Chondrocyte (in vitro differentiated cells): ENCODE measurements around the gene FAM120AOS. TPM values are rescaled to one million over a fixed set of nuclear protein-coding genes. Genes with fewer than 3 reads are reported as not detected.

Experiments
- DNase-seq: peaks from one replicate; pipeline ENCODE4 v3.0.0; 2021; ENCODE audit warnings: mixed read lengths, low spot score
- H3K27ac Mint-ChIP-seq: one replicate; pipeline ENCODE4 v1.8.0; 2021; ENCODE audit warnings: mild to moderate bottlenecking, moderate library complexity, mixed read lengths; ENCODE audit not compliant: unreplicated experiment
- H3K27me3 Mint-ChIP-seq: 2 replicates; pipeline ENCODE4 v1.8.0; 2021; ENCODE audit warnings: low read depth, mixed read lengths
- H3K36me3 Mint-ChIP-seq: 2 replicates; pipeline ENCODE4 v1.8.0; 2021; ENCODE audit warnings: low read depth, mixed read lengths
- H3K4me1 Mint-ChIP-seq: 2 replicates; pipeline ENCODE4 v1.8.0; 2021; ENCODE audit warnings: low read depth, mild to moderate bottlenecking, mixed read lengths
- H3K4me3 Mint-ChIP-seq: one replicate; pipeline ENCODE4 v1.8.0; 2021; ENCODE audit warnings: mild to moderate bottlenecking, moderate library complexity, mixed read lengths; ENCODE audit not compliant: unreplicated experiment
- H3K9me3 Mint-ChIP-seq: 2 replicates; pipeline ENCODE4 v1.8.0; 2021; ENCODE audit warnings: low read depth, mixed read lengths
- CTCF ChIP-seq: fragments of 200-600 bp; sonication (generic); IDR thresholded peaks from 2 replicates; pipeline ENCODE4 v1.5.0; 2021; ENCODE audit warnings: antibody characterized with exemption, mild to moderate bottlenecking, moderate library complexity
- total RNA-seq: library from RNA; stranded (reverse); gene quantifications from 3 replicates; pipeline ENCODE4 v1.2.1, GENCODE V29; 2021

The FAM120AOS gene
- total RNA-seq, 1 donor from 2014 or later, result 41.4 TPM

GRCh38 chr9:93436218-93436617, 17.2 kb downstream of the FAM120AOS start:
- Mint-ChIP-seq H3K9me3 (no peaks in the 10 kb centered on the region), H3K27ac (no peak overlapping the region), H3K36me3 (no peaks in the 10 kb centered on the region), H3K27me3 (no peaks in the 10 kb centered on the region), H3K4me1 (peaks cover 3% of the 10 kb centered on the region), H3K4me3 (no peak overlapping the region)
- no peak for DNase-seq
- TF ChIP-seq CTCF, result no peak

- TF ChIP-seq CTCF, result no peak
- Mint-ChIP-seq H3K27me3 (no peaks in the 10 kb centered on the region), H3K9me3 (no peaks in the 10 kb centered on the region), H3K36me3 (no peaks in the 10 kb centered on the region), H3K27ac (no peak overlapping the region), H3K4me3 (no peak overlapping the region), H3K4me1 (peaks cover 3% of the 10 kb centered on the region)
- DNase-seq, result no peak
Observed at GRCh38 chr9:93435386-93435785, 18.0 kb downstream of the FAM120AOS start.

GRCh38 chr9:93434056-93434455, 19.3 kb downstream of the FAM120AOS start:
- Mint-ChIP-seq H3K4me3 (no peak overlapping the region), H3K4me1 (peaks cover 3% of the 10 kb centered on the region), H3K36me3 (no peaks in the 10 kb centered on the region), H3K9me3 (no peaks in the 10 kb centered on the region), H3K27me3 (peaks cover 3% of the 10 kb centered on the region), H3K27ac (no peak overlapping the region)
- no peak for DNase-seq
- TF ChIP-seq CTCF, result no peak

- H3K27ac Mint-ChIP-seq, result no peak overlapping the region
- peaks cover 3% of the 10 kb centered on the region for H3K4me1 Mint-ChIP-seq
- H3K9me3 Mint-ChIP-seq, result no peaks in the 10 kb centered on the region
Observed at GRCh38 chr9:93432964-93433363, 20.4 kb downstream of the FAM120AOS start.

GRCh38 chr9:93431539-93432105, 21.8 kb downstream of the FAM120AOS start:
- no peak for DNase-seq
- peaks cover 3% of the 10 kb centered on the region for H3K27me3 Mint-ChIP-seq
- TF ChIP-seq CTCF, result no peak
- H3K4me3 Mint-ChIP-seq, result no peak overlapping the region
- H3K36me3 Mint-ChIP-seq, result peaks cover under 1% of the 10 kb centered on the region
- peaks cover 3% of the 10 kb centered on the region for H3K4me1 Mint-ChIP-seq
- no peaks in the 10 kb centered on the region for H3K9me3 Mint-ChIP-seq
- no peak overlapping the region for H3K27ac Mint-ChIP-seq

More at GRCh38 chr9:93432964-93433363, 20.4 kb downstream of the FAM120AOS start:
- Mint-ChIP-seq H3K36me3 (no peaks in the 10 kb centered on the region), H3K4me3 (no peak overlapping the region), H3K27me3 (peaks cover 3% of the 10 kb centered on the region)
- no peak for TF ChIP-seq CTCF
- DNase-seq, result no peak
